NOMO-1 treated with dmso at 0.1 percent for 144 hours (cell line): Measurements from ENCODE around the gene PCDHA4.
"Not testable (repeated sequence)": the region's sequence is repeated elsewhere in the genome, so short reads cannot be mapped to it uniquely, and the experiment has no call there.

Experiments used
- DNase-seq: peaks from one replicate; lab custom pipeline; 2025; ENCODE audit not compliant: unreplicated experiment; lab: John Stamatoyannopoulos, UW

The PCDHA4 gene

GRCh38 chr5:140821375-140822280 lies 14.8 kb downstream of the PCDHA4 start, which contains the start of gene PCDHA5:
Gene PCDHA5 (plus strand): TSS chr5:140821613.
- DNase-seq: no peak

- no peak for DNase-seq
Observed at GRCh38 chr5:140822281-140822629, 15.4 kb downstream of the PCDHA4 start.

GRCh38 chr5:140822969-140823368 lies 16.1 kb downstream of the PCDHA4 start:
- DNase-seq: not testable (repeated sequence)

GRCh38 chr5:140823475-140823874 lies 16.6 kb downstream of the PCDHA4 start:
- no peak for DNase-seq

GRCh38 chr5:140827704-140828361 lies 21.0 kb downstream of the PCDHA4 start, which contains the start of gene PCDHA6:
Gene PCDHA6 (plus strand): TSS chr5:140827960. CDS start chr5:140828092, 132 bp downstream.
- no peak for DNase-seq

GRCh38 chr5:140828362-140828737 lies 21.5 kb downstream of the PCDHA4 start:
- no peak for DNase-seq

- not testable (repeated sequence) for DNase-seq
Observed at GRCh38 chr5:140829511-140830501, 22.9 kb downstream of the PCDHA4 start.

GRCh38 chr5:140833993-140834392 lies 27.1 kb downstream of the PCDHA4 start, which contains the start of gene PCDHA7:
Gene PCDHA7 (plus strand): TSS chr5:140834269. CDS start chr5:140834384, 115 bp downstream.
- no peak for DNase-seq

- DNase-seq: not testable (repeated sequence)
Observed at GRCh38 chr5:140834439-140835008, 27.7 kb downstream of the PCDHA4 start.

- no peak for DNase-seq
Observed at GRCh38 chr5:140835622-140836510, 29.0 kb downstream of the PCDHA4 start.

- no peak for DNase-seq
Observed at GRCh38 chr5:140840978-140841962, 34.4 kb downstream of the PCDHA4 start, which contains the start of gene PCDHA8. Gene PCDHA8 (plus strand): TSS chr5:140841187. CDS start chr5:140841322, 135 bp downstream.

GRCh38 chr5:140842798-140843733 lies 36.2 kb downstream of the PCDHA4 start:
- no peak for DNase-seq

- not testable (repeated sequence) for DNase-seq
Observed at GRCh38 chr5:140848139-140849102, 41.6 kb downstream of the PCDHA4 start, which contains the start of gene PCDHA9. Gene PCDHA9 (plus strand): TSS chr5:140848382. CDS start chr5:140848496, 114 bp downstream.

GRCh38 chr5:140849831-140850634 lies 43.2 kb downstream of the PCDHA4 start:
- not testable (repeated sequence) for DNase-seq
